WTC11 (cell line): Measurements from ENCODE around the gene EDN3.

Experiments
- CDX4 ChIP-seq: fragments of 250-450 bp; sonication (Bioruptor Pico); IDR thresholded peaks from 2 replicates; pipeline ENCODE4 v1.9.0; 2021; ENCODE audit warnings: moderate library complexity, mild to moderate bottlenecking, inconsistent platforms, borderline replicate concordance
- CTCF ChIP-seq: fragments of 200-600 bp; IDR thresholded peaks from 2 replicates; pipeline ENCODE4 v1.8.0; 2022; ENCODE audit warnings: antibody characterized with exemption
- E2F5 ChIP-seq: sonication (generic); formaldehyde crosslinking; IDR thresholded peaks from 2 replicates; pipeline ENCODE4 v1.8.1; 2022; ENCODE audit warnings: mild to moderate bottlenecking, moderate library complexity, missing genetic modification reagents
- ESRRA ChIP-seq: sonication (generic); formaldehyde crosslinking; IDR thresholded peaks from 2 replicates; pipeline ENCODE4 v1.8.1; 2022; ENCODE audit warnings: mild to moderate bottlenecking, missing genetic modification reagents, borderline replicate concordance
- FOXJ3 ChIP-seq: sonication (generic); formaldehyde crosslinking; IDR thresholded peaks from 2 replicates; pipeline ENCODE4 v1.9.0; 2021; ENCODE audit warnings: missing genetic modification reagents, mild to moderate bottlenecking, borderline replicate concordance
- FOXK1 ChIP-seq: sonication (generic); formaldehyde crosslinking; IDR thresholded peaks from 2 replicates; pipeline ENCODE4 v1.8.0; 2022; ENCODE audit warnings: mild to moderate bottlenecking, moderate library complexity, missing genetic modification reagents
- HMGXB4 ChIP-seq: sonication (generic); formaldehyde crosslinking; IDR thresholded peaks from 2 replicates; pipeline ENCODE4 v1.8.1; 2023; ENCODE audit warnings: mild to moderate bottlenecking, moderate library complexity, missing genetic modification reagents
- TCF7 ChIP-seq: sonication (generic); formaldehyde crosslinking; IDR thresholded peaks from 2 replicates; pipeline ENCODE4 v1.8.0; 2022; ENCODE audit warnings: mild to moderate bottlenecking, low read depth, missing genetic modification reagents, moderate library complexity
- ZNF232 ChIP-seq: sonication (generic); formaldehyde crosslinking; IDR thresholded peaks from 2 replicates; pipeline ENCODE4 v1.8.0; 2022; ENCODE audit warnings: mild to moderate bottlenecking, missing genetic modification reagents

- no peak for TF ChIP-seq CTCF
- no peak for TF ChIP-seq HMGXB4 (CRISPR knock-in tag)
- TF ChIP-seq E2F5, result no peak
- TF ChIP-seq FOXJ3 (CRISPR knock-in tag), result no peak
- TF ChIP-seq TCF7 (CRISPR knock-in tag), result no peak
- no peak for TF ChIP-seq CDX4 (CRISPR knock-in tag)
- TF ChIP-seq FOXK1 (CRISPR knock-in tag), result no peak
- no peak for TF ChIP-seq ESRRA (CRISPR knock-in tag)
- no peak for TF ChIP-seq ZNF232 (CRISPR knock-in tag)
Observed at GRCh38 chr20:59314997-59315396, 14.6 kb downstream of the EDN3 start.
